Naive thymus-derived CD4-positive, alpha-beta T cell (primary cell): ENCODE data around the gene FDXR. TPM values are rescaled to one million over a fixed set of nuclear protein-coding genes. Genes with fewer than 3 reads are reported as not detected.

Experiments
- ATAC-seq: fragments of 150-1000 bp; cut with Tn5 transposase; 2 replicates; pipeline ENCODE4 v1.10.0; 2021; ENCODE audit warnings: mild to moderate bottlenecking, moderate library complexity
- CTCF ChIA-PET: fragments of 350-600 bp; sonication (Branson Sonifier 250); formaldehyde crosslinking; loops from one replicate; lab custom pipeline; 2021; ENCODE audit warnings: antibody characterized with exemption; lab: Charles Lee
- POLR2A ChIA-PET: fragments of 350-600 bp; sonication (Branson Sonifier 250); formaldehyde crosslinking; loops from one replicate; lab custom pipeline; 2021; ENCODE audit warnings: antibody characterized with exemption, inconsistent platforms; lab: Charles Lee
- DNase-seq, 9 donors: peaks; one replicate each; pipeline versions ENCODE4 v3.0.0 to v3.0.0-alpha.2; 2020 to 2022; ENCODE audit warnings: mixed read lengths in 1 of 9
- H3K27ac ChIP-seq: one replicate; pipeline ENCODE4 v1.7.0; 2013; ENCODE audit warnings: mild to moderate bottlenecking, low read depth, low read length, moderate library complexity
- H3K27me3 ChIP-seq, 2 donors: one replicate each; pipeline ENCODE4 v1.7.0; 2013; ENCODE audit warnings: low read length in 2 of 2, mild to moderate bottlenecking in 2 of 2, moderate library complexity in 2 of 2; ENCODE audit not compliant: control insufficient read depth in 2 of 2, insufficient read depth in 2 of 2
- H3K36me3 ChIP-seq, 3 experiments: 1 replicate in 2 of 3; 2 replicates in 1 of 3; pipeline ENCODE4 v1.7.0; 2013; ENCODE audit warnings: low read length in 3 of 3, mild to moderate bottlenecking in 3 of 3, moderate library complexity in 1 of 3; ENCODE audit not compliant: insufficient read depth in 3 of 3, control insufficient read depth in 2 of 3
- H3K4me1 ChIP-seq, 2 donors: one replicate each; pipeline ENCODE4 v1.7.0; 2013; ENCODE audit warnings: low read length in 2 of 2, mild to moderate bottlenecking in 2 of 2, moderate library complexity in 1 of 2; ENCODE audit not compliant: control insufficient read depth in 2 of 2, insufficient read depth in 2 of 2
- H3K4me3 ChIP-seq: 2 replicates; pipeline ENCODE4 v1.7.0; 2013; ENCODE audit warnings: mild to moderate bottlenecking, low read length
- H3K9me3 ChIP-seq, 3 experiments: 1 replicate in 2 of 3; 2 replicates in 1 of 3; pipeline ENCODE4 v1.7.0; 2013; ENCODE audit warnings: low read length in 3 of 3; ENCODE audit not compliant: control insufficient read depth in 2 of 3
- H3K27ac Mint-ChIP-seq, 9 donors: one replicate each; pipeline ENCODE4 v1.8.0; 2020 to 2022; ENCODE audit warnings: mixed read lengths in 9 of 9, mild to moderate bottlenecking in 8 of 9, moderate library complexity in 5 of 9, inconsistent platforms in 2 of 9
- H3K27me3 Mint-ChIP-seq, 5 donors: one replicate each; pipeline ENCODE4 v1.8.0; 2021 to 2022; ENCODE audit warnings: mixed read lengths in 5 of 5, mild to moderate bottlenecking in 1 of 5
- H3K36me3 Mint-ChIP-seq, 5 donors: one replicate each; pipeline ENCODE4 v1.8.0; 2020 to 2022; ENCODE audit warnings: mixed read lengths in 5 of 5, mild to moderate bottlenecking in 3 of 5, inconsistent platforms in 1 of 5
- H3K4me1 Mint-ChIP-seq, 7 donors: one replicate each; pipeline ENCODE4 v1.8.0; 2020 to 2022; ENCODE audit warnings: mixed read lengths in 7 of 7, mild to moderate bottlenecking in 3 of 7, inconsistent platforms in 1 of 7
- H3K4me3 Mint-ChIP-seq, 10 donors: one replicate each; pipeline ENCODE4 v1.8.0; 2020 to 2022; ENCODE audit warnings: mild to moderate bottlenecking in 10 of 10, mixed read lengths in 10 of 10, moderate library complexity in 6 of 10, inconsistent platforms in 2 of 10
- H3K9me3 Mint-ChIP-seq, 11 donors: one replicate each; pipeline ENCODE4 v1.8.0; 2020 to 2022; ENCODE audit warnings: mixed read lengths in 11 of 11, mild to moderate bottlenecking in 4 of 11, inconsistent platforms in 1 of 11, moderate library complexity in 1 of 11
- intact Hi-C, 2 donors: fragments of 100-400 bp; cut with micrococcal nuclease; formaldehyde crosslinking; loops; one replicate each; pipeline ENCODE4 v1.15.1; 2023
- polyA plus RNA-seq, 2 donors: library from polyadenylated mRNA; unstranded; fragments of 300-500 nt; fragmentation: Illumina TruSeq; gene quantifications; one replicate each; pipeline ENCODE4 v1.2.3, GENCODE V29; 2021
- total RNA-seq, 6 experiments: library from RNA in 5 of 6; stranded (reverse) in 5 of 6; gene quantifications; 1 replicate in 5 of 6; 2 replicates in 1 of 6; pipeline ENCODE4 v1.2.3 and lab custom pipeline; 2021 to 2026

FDXR gene
- total and polyA plus RNA-seq, 7 experiments from 2014 or later: 4.7 to 39.5 (median 9.4) TPM

DNA sequence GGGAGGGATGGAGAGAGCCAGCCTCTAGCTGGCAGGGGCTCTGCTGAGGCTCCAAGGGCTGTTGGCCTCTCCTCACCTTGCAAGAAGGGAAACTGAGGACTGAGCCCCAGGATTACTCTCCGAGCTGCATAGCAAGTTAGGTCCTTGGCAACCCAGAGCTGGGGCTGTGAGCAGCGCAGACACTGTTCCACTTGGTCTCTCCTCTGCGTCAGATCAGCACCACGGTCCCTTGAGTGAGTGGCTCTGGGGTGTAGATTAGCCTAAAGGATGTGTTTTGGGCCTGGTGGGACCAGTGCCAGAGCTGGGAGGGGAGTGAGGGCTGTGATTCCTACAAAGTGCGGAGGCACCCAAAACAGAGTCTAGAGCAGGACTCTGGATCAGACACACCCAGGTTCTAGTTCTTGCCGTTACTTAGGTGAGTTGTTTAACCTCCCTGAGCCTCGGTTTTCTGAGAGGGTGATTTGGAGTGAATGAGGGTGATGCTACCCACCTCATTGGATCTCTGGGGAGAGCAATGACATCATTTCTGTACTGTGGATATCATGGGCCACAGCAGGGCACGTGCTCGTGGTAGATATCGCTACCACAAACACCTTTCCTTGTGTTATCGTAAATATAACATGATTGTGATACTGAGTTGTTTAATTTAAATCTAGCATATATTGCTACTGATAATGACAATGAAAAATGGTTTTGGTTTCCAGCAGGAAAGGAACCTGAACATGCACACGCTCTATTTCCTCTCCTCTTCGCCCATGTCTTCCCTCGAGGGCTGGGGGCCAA, 28.8 kb upstream of the FDXR start:
- Histone ChIP-seq H3K4me3 (no peak overlapping the region), H3K27ac (no peak overlapping the region), H3K4me1 (no peaks in the 10 kb centered on the region), H3K27me3 (no peaks in the 10 kb centered on the region), H3K9me3 (no peaks in the 10 kb centered on the region), H3K36me3 (no peaks in the 10 kb centered on the region)
- no peak overlapping the region for H3K27ac Mint-ChIP-seq
- no peak overlapping the region for H3K4me3 Mint-ChIP-seq
- ChIA-PET POLR2A (no interaction called here), CTCF (no interaction called here)
- H3K9me3 Mint-ChIP-seq: no peaks in the 10 kb centered on the region
- intact Hi-C loops: no loop called here
- peaks cover 0 to 7% (median 3%) of the 10 kb centered on the region in 7 donors for H3K4me1 Mint-ChIP-seq
- H3K36me3 Mint-ChIP-seq: no peaks in the 10 kb centered on the region
- no peak for ATAC-seq
- peaks cover 3 to 25% (median 8%) of the 10 kb centered on the region in 5 donors for H3K27me3 Mint-ChIP-seq
- no peak for DNase-seq

GRCh38 chr17:74900208-74900607, 27.4 kb upstream of the FDXR start:
- Mint-ChIP-seq H3K9me3 (no peaks in the 10 kb centered on the region), H3K27ac (no peak overlapping the region), H3K36me3 (no peaks in the 10 kb centered on the region), H3K27me3 (peaks cover 9 to 34% (median 20%) of the 10 kb centered on the region in 5 donors), H3K4me3 (no peak overlapping the region), H3K4me1 (peaks cover 0 to 1% (median 0%) of the 10 kb centered on the region in 7 donors)
- ChIA-PET POLR2A (interaction anchor here (0.6 kb wide), 1 partner anchor 158 kb away, joined by 3 read pairs; no protein-coding TSS in a partner anchor), CTCF (no interaction called here)
- no peaks in the 10 kb centered on the region for H3K36me3 ChIP-seq
- no peaks in the 10 kb centered on the region for H3K4me1 ChIP-seq
- no peaks in the 10 kb centered on the region for H3K9me3 ChIP-seq
- H3K27me3 ChIP-seq: no peaks in the 10 kb centered on the region
- no peak overlapping the region for H3K27ac ChIP-seq
- DNase-seq: no peak
- H3K4me3 ChIP-seq: no peak overlapping the region
- ATAC-seq: no peak
- intact Hi-C loops: no loop called here

- H3K36me3 Mint-ChIP-seq: peaks cover 0 to 1% (median 0%) of the 10 kb centered on the region in 5 donors
- Histone ChIP-seq H3K4me1 (no peaks in the 10 kb centered on the region), H3K27ac (no peak overlapping the region), H3K9me3 (no peaks in the 10 kb centered on the region), H3K4me3 (no peak overlapping the region), H3K36me3 (no peaks in the 10 kb centered on the region), H3K27me3 (peaks cover 0 to 6% of the 10 kb centered on the region in 2 donors)
- H3K4me3 Mint-ChIP-seq: no peak overlapping the region
- peaks cover 0 to 11% (median 4%) of the 10 kb centered on the region in 7 donors for H3K4me1 Mint-ChIP-seq
- ATAC-seq: no peak
- DNase-seq: no peak
- H3K9me3 Mint-ChIP-seq: no peaks in the 10 kb centered on the region
- no peak overlapping the region for H3K27ac Mint-ChIP-seq
- intact Hi-C loops: no loop called here
- ChIA-PET CTCF (no interaction called here), POLR2A (interaction anchor here (0.6 kb wide), 1 partner anchor 146 kb away, joined by 3 read pairs; no protein-coding TSS in a partner anchor)
- peaks cover 25 to 46% (median 35%) of the 10 kb centered on the region in 5 donors for H3K27me3 Mint-ChIP-seq
Measured at GRCh38 chr17:74898376-74898946, 25.7 kb upstream of the FDXR start.

DNA sequence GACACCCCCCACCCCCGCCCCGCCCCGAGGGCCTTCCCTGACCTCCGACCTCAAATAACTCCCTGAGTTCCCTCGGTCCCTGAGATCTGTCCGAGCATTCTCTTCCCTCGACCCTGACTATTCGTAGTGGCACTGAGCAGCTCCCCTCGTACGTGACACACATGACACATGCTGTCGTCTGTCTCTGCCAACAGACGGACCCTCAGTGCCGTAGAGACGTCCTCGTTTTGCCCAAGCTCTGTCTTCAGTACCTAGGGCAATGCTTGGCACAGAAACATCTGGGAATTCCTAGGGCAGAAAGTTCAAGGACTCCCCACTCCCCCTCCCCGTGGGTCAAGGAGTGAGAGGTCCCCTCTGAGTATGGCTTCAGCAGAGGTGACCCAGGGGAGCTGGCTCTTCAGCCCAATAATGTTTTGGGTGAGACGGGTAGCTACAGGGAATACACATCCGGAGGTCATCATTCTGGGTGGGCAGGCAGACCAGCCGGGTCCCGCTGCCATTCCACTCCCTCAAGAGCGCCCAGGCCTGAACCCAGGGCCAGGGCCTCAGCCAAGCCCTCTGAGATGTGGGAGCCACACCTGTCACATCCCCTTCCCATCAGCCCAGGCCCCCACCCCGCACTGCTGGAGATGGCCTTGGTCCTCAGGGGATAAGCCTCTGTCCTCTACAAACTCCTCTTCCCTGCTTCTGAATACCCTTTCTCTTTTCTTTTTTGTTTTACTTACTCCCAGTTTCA, 21.3 kb upstream of the FDXR start:
- ATAC-seq (no peak), DNase-seq (no peak)
- H3K4me3 Mint-ChIP-seq: peak overlapping the region in 9 of 10 donors; percentile 58 to 80 (median 73)
- H3K36me3 Mint-ChIP-seq: peaks cover 0 to 1% (median 0%) of the 10 kb centered on the region in 5 donors
- Histone ChIP-seq H3K36me3 (no peaks in the 10 kb centered on the region), H3K4me3 (no peak overlapping the region), H3K27me3 (peaks cover 0 to 11% of the 10 kb centered on the region in 2 donors), H3K9me3 (no peaks in the 10 kb centered on the region), H3K27ac (no peak overlapping the region), H3K4me1 (no peaks in the 10 kb centered on the region)
- peaks cover 0 to 2% (median 0%) of the 10 kb centered on the region in 11 donors for H3K9me3 Mint-ChIP-seq
- intact Hi-C loops: no loop called here
- peaks cover 30 to 59% (median 37%) of the 10 kb centered on the region in 5 donors for H3K27me3 Mint-ChIP-seq
- no peak overlapping the region for H3K27ac Mint-ChIP-seq
- peaks cover 0 to 11% (median 6%) of the 10 kb centered on the region in 7 donors for H3K4me1 Mint-ChIP-seq
- ChIA-PET POLR2A (interaction anchor here (0.7 kb wide), 1 partner anchor 395 kb away, joined by 3 read pairs; no protein-coding TSS in a partner anchor), CTCF (interaction anchor here (0.6 kb wide), 1 partner anchor 103 kb away, joined by 4 read pairs; no protein-coding TSS in a partner anchor)

DNA sequence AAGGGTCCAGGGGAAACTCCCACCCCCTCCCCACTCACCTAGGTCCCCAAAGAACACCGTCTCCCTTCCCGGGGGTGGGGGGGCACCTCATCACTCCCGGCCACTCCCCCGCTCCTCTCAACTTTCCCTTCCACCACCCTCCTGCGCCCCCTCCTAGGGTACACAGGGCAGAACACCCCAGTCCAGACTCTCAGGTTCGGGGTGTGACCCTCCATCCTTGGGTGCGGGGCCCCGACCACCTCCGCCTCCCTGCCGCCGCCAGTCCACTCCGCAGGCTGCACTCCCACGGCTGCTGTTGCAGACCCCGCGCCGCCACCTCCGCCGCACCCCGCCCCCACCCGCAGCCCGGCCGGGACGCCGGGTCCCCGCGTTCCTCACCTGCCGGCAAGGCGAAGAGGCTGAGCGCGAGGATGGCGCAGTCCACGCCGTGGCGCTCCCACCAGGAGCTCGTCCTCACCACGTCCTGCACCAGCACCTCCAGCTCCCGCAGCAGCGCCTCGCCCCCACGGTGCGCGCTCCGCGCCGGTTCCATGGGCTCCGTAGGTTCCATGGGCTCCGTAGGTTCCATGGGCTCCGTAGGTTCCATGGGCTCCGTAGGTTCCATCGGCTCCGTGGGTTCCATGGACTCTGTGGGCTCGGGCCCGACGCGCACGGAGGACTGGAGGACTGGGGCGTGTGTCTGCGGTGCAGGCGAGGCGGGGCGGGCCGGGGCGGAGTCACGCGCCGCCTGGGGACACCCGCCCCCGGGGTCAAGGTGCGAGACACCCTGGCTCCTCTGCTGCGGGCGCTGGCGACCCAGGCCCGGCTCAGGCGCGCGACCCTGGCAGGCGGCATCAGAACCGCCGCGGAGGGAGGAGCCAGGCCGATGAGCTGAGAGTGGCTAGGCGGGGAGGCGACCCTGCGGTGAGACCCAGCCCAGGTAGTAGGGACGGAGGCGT, 20.4 kb upstream of the FDXR start, which contains the start of gene FADS6:
Gene FADS6 (minus strand): TSS at position 660 of the 938 bp plus-strand sequence. CDS start 38 bp downstream, at position 622.
- POLR2A ChIA-PET: no interaction called here
- DNase-seq: peak in 2 of 9 donors; percentile 10
- intact Hi-C loops: no loop called here

More for the DNA sequence above, 20.4 kb upstream of the FDXR start, which contains the start of gene FADS6:
- Mint-ChIP-seq H3K4me3 (peak within 1 kb of the TSS; percentile 10 to 80 (median 72)), H3K27me3 (peaks cover 30 to 59% (median 37%) of the 10 kb centered on the region in 5 donors), H3K9me3 (peaks cover 0 to 2% (median 0%) of the 10 kb centered on the region in 11 donors), H3K4me1 (peaks cover 0 to 11% (median 6%) of the 10 kb centered on the region in 7 donors), H3K36me3 (peaks cover 0 to 1% (median 0%) of the 10 kb centered on the region in 5 donors), H3K27ac (no peak within 1 kb of the TSS)
- Histone ChIP-seq H3K9me3 (no peaks in the 10 kb centered on the region), H3K4me1 (no peaks in the 10 kb centered on the region), H3K27ac (no peak within 1 kb of the TSS), H3K4me3 (no peak within 1 kb of the TSS), H3K27me3 (peaks cover 0 to 11% of the 10 kb centered on the region in 2 donors), H3K36me3 (no peaks in the 10 kb centered on the region)
- CTCF ChIA-PET: no interaction called here
- peak; percentile 57 for ATAC-seq
